Measurements from ENCODE around the gene SCUBE1. TPM values are rescaled to one million over a fixed set of nuclear protein-coding genes. Genes with fewer than 3 reads are reported as not detected.

Gene SCUBE1
- total RNA-seq (0.96 and 2.1 TPM in 2 replicates), polyA plus RNA-seq (2.2 and 3.0 TPM in 2 replicates)

DNA sequence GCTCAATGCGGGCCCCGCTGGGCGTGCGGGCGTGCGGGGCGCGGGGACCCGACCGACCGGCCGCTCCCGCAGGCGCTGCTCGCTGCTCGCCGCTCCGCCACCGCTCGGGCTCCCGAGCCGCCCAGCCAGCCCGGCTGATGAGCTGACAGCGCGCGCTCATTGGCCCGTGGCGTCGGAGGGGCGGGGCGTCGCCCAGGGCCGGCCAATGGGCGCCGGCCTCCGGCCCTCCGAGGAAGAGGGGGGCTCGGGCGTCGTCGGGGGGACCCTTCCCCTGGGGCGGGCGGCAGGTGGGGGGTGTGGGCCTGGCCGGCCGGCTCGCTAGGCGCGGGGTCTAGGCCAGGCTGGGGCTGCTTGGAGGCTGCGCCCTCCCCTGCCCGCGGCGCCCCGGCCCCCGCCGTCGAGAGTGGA is at the start of gene SCUBE1:
Gene SCUBE1, minus strand, starts transcription at position 111 of the 408 bp plus-strand sequence. CDS start 111 bp downstream, outside the sequence.
- Histone ChIP-seq H3K4me1 (ENCODE audit: insufficient read depth) (peaks cover 6% of the 10 kb centered on the region), H3K27me3 (peaks cover 54% of the 10 kb centered on the region), H3K9me2 (replicated peaks; ENCODE audit: insufficient read depth) (no peaks in the 10 kb centered on the region), H3K27ac (no peak within 1 kb of the TSS), H3K9me3 (ENCODE audit: low read depth) (no peaks in the 10 kb centered on the region), H3K4me3 (peak within 1 kb of the TSS; percentile 13), H3K4me2 (peak within 1 kb of the TSS; percentile 80), H2AFZ (peak within 1 kb of the TSS; percentile 46), H4K20me1 (ENCODE audit: insufficient read depth, poor library complexity, severe bottlenecking) (no peaks in the 10 kb centered on the region), H3K79me2 (no peaks in the 10 kb centered on the region), H3K36me3 (replicated peaks; ENCODE audit: insufficient read depth, low read depth) (no peaks in the 10 kb centered on the region)
- DNase-seq (ENCODE audit: low spot score): peak; percentile 86
- TF ChIP-seq EZH2 (IDR thresholded peaks at IDR 0.05; ENCODE audit: borderline replicate concordance): no peak
- no peak for TF ChIP-seq CTCF (IDR thresholded peaks at IDR 0.05; ENCODE audit: poor library complexity)
- TF ChIP-seq EZH2phosphoT487 (IDR thresholded peaks at IDR 0.05; ENCODE audit: low read depth, severe bottlenecking, unreplicated experiment): no peak
- 4% methylated on average over 30 of the region's 56 CpGs for WGBS (ENCODE audit: low lambda C conversion rate, missing lambda C conversion rate)

GRCh38 chr22:43392385-43392989 is 49.3 kb upstream of the SCUBE1 start:
- Histone ChIP-seq H3K4me1 (ENCODE audit: insufficient read depth) (peaks cover 20% of the 10 kb centered on the region), H3K9me2 (replicated peaks; ENCODE audit: insufficient read depth) (no peaks in the 10 kb centered on the region), H3K27me3 (no peaks in the 10 kb centered on the region), H2AFZ (no peak overlapping the region), H3K4me2 (peak overlapping the region; percentile 56), H3K4me3 (no peak overlapping the region), H3K27ac (peak overlapping the region; percentile 77), H3K36me3 (replicated peaks; ENCODE audit: insufficient read depth, low read depth) (no peaks in the 10 kb centered on the region), H3K9me3 (ENCODE audit: low read depth) (no peaks in the 10 kb centered on the region), H3K79me2 (no peaks in the 10 kb centered on the region), H4K20me1 (ENCODE audit: insufficient read depth, poor library complexity, severe bottlenecking) (no peaks in the 10 kb centered on the region)
- DNase-seq (ENCODE audit: low spot score): no peak
- TF ChIP-seq CTCF (IDR thresholded peaks at IDR 0.05; ENCODE audit: poor library complexity) (no peak), EZH2 (IDR thresholded peaks at IDR 0.05; ENCODE audit: borderline replicate concordance) (no peak), EZH2phosphoT487 (IDR thresholded peaks at IDR 0.05; ENCODE audit: low read depth, severe bottlenecking, unreplicated experiment) (no peak)
- WGBS (ENCODE audit: low lambda C conversion rate, missing lambda C conversion rate): 77% methylated on average over 8 of the region's 9 CpGs

- TF ChIP-seq EZH2 (IDR thresholded peaks at IDR 0.05; ENCODE audit: borderline replicate concordance) (no peak), EZH2phosphoT487 (IDR thresholded peaks at IDR 0.05; ENCODE audit: low read depth, severe bottlenecking, unreplicated experiment) (no peak), CTCF (IDR thresholded peaks at IDR 0.05; ENCODE audit: poor library complexity) (no peak)
- Histone ChIP-seq H3K4me3 (no peak overlapping the region), H3K79me2 (no peaks in the 10 kb centered on the region), H2AFZ (no peak overlapping the region), H3K27me3 (no peaks in the 10 kb centered on the region), H3K36me3 (replicated peaks; ENCODE audit: insufficient read depth, low read depth) (no peaks in the 10 kb centered on the region), H3K27ac (no peak overlapping the region), H4K20me1 (ENCODE audit: insufficient read depth, poor library complexity, severe bottlenecking) (no peaks in the 10 kb centered on the region), H3K9me2 (replicated peaks; ENCODE audit: insufficient read depth) (no peaks in the 10 kb centered on the region), H3K4me2 (no peak overlapping the region), H3K9me3 (ENCODE audit: low read depth) (no peaks in the 10 kb centered on the region), H3K4me1 (ENCODE audit: insufficient read depth) (peaks cover 20% of the 10 kb centered on the region)
- WGBS (ENCODE audit: low lambda C conversion rate, missing lambda C conversion rate): 85% methylated on average over 3 of the region's 3 CpGs
- peak; percentile 11 for DNase-seq (ENCODE audit: low spot score)
These were observed 48.1 kb upstream of the SCUBE1 start for GRCh38 chr22:43391306-43391705.
